HG03108 (cell line): Measurements from ENCODE around the gene MORN5.

Source experiments
- ATAC-seq: cut with Tn5 transposase; IDR thresholded peaks from one replicate; pipeline ENCODE4 v1.9.1; 2021; ENCODE audit warnings: moderate library complexity; ENCODE audit not compliant: unreplicated experiment

Gene MORN5

DNA sequence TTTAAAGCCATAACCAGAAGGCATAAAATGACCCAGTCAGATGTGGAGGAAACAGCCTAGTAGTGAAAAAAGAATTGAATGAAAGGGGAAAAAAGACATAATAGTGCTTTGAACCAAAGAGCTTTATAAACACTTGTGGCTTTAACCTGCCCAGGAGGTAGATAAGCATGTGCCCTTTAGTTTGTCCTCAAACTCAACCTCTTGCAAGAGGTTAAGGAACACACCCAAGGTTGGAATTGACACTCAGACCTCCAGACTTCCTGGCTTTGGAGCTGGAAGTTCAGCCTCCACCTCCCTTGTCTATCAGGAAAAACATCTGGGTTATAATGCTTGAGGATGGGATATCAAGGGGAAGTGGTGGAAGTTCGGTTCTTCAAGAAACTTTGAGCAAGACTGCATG, 16.4 kb upstream of the MORN5 start:
- no peak for ATAC-seq

DNA sequence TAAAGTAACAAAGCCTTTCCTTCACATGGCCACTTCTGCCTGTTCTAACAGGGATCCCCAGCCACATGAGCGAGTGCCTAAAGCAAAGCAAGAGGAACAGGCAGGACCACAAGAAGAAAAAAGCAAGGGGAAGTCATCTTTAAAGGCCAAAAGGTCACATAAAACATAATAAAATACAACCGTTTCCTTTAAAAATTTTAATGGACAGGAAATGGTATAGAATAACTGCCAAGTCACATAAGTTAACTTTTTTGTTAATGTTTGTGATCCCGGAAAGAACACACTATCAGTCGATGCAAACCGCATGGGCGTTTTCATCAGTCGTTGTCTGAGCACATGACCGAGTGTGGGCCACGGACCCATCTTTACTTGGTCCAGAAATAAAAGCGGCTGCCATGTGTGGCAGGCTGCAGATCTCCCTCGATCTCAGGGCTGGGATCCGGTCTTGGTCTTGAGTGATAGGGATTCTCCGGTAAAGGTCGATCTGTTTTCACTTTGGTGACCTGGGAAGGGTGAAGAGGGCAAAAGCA, 15.8 kb upstream of the MORN5 start:
- no peak for ATAC-seq

DNA sequence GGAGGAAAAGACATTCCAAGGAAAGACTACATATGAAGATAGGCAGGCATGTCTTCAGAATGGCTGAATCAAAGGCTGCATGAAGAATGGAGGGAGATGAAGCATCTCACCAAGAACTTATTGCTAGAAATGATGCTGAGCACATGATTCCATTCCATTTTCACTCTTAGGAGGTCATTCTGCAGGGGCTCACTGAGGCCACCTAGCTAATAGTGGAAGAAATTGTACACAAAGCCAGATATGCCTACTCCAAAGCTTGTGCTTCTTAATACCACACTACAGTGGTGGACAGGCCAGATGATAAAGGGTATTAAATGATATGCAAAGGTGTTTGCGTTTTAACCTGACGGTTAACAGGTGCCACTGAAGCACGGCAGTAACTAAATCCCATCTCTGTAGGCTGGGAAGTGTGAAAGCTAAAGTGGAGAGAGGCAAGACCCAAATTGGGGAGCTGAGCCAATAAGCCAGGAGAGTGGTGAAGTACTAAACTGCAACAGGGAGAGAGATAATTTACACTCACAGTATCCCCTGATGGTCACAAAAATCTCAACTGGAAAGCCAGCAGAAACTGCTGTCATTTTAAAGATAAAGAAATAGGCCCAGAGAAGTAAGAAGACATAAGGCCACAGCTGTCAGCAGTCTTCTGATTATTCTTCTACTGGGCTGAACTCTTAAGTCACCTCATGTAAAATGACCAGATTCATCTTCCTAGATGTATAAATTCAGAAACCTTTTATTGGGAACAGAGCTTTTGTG, 14.7 kb upstream of the MORN5 start:
- no peak for ATAC-seq

DNA sequence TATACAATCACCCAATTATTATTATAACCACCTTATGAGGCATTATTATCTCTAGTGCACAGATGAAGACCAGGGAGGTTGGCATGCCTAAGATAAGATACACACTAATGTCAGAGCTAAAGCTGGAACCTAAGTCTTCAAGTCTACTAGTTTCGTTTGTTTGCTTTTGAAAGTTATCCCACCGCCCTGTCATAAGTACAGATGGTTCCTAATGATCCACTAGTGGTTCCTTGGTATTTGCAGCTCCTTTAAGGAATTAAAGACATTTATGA, 14.2 kb upstream of the MORN5 start:
- no peak for ATAC-seq

DNA sequence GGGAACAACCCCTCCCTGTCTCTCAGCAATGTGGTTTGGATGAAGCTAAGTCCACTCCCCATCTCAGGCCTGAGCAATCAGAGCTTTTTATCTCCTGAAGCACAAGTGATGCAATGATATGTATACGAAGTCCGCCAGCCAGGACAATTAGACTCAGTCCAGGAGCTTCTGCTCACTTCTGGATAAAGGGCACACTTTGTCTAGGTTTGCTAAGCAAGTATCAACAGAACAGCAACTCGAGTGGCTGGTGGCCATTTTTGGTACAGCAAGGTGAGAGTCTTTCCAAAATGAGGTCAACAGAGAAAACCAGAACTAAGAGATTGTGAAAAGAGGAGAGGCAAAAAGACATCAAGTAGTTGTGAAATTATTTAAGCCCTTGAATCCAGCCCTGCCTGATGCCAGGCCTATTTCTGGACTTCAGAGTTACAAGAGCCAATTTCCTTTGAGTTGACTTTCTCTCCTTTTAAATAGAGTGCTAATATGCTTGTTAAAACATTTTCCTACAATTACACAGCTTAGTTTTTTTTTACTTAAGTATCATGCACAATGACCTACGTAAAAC, 8.4 kb upstream of the MORN5 start:
- no peak for ATAC-seq

GRCh38 chr9:122155796-122156195, 3.9 kb upstream of the MORN5 start:
- no peak for ATAC-seq

DNA sequence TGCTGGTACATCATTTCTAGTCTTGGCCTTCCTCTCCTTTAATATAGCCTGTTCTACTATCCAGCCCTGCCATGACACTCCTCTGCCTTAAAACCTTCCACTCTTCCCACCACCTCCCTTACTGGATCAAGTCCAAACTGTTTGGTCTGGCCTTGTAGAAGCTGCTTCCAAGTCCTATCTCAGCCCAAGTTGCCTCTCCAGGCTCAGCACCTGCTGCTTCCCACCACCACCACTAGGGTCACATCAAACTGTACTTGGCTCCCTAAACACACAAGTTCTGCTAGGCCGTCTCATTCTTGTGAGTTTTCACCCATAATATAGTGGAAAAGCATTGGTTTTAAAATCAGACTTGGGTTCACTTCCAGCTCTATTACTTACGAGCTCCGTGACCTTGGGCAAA, 1.5 kb upstream of the MORN5 start:
- no peak for ATAC-seq

- no peak for ATAC-seq
These were observed 178 bp downstream of the MORN5 start for GRCh38 chr9:122159925-122160246.

DNA sequence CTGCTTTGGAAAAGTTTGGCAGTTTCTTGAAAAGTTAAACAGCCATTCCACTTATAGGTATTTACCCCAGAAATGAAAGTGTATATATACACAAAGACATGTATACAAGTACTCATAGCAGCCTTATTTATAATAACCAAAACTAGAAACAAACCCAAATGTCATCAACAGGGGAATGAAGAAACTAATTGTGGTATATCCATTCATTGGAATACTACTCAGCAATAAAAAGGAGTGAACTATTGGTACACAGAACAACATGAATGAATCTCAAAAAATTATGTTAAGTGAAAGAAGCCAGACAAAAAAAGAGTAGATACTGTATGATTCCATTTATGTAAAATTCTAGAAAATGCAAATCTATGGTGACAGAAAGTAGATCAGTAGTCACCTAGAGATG, 2.7 kb downstream of the MORN5 start:
- ATAC-seq = no peak

- ATAC-seq = no peak
These were observed 4.6 kb downstream of the MORN5 start for GRCh38 chr9:122164286-122164685.

GRCh38 chr9:122168356-122168755, 8.6 kb downstream of the MORN5 start:
- no peak for ATAC-seq

DNA sequence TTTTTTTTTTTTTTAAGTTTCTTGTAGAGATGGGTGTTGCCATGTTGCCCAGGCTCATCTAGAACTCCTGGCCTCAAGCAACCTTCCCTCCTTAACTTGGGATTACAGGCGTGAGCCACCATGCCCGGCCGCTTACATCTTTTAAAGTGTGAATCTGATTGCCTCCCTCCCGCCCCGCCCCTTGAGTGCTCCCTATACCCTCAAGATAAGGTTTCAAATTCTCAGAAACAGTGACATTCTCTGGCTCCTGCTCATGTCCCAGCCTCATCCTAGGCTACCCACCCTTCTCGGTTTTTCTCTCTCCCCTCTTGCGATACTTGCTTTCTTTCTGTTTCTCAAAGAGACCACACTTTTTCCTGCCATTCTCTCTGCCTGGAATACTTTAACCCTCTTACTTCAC, 12.4 kb downstream of the MORN5 start:
- no peak for ATAC-seq

DNA sequence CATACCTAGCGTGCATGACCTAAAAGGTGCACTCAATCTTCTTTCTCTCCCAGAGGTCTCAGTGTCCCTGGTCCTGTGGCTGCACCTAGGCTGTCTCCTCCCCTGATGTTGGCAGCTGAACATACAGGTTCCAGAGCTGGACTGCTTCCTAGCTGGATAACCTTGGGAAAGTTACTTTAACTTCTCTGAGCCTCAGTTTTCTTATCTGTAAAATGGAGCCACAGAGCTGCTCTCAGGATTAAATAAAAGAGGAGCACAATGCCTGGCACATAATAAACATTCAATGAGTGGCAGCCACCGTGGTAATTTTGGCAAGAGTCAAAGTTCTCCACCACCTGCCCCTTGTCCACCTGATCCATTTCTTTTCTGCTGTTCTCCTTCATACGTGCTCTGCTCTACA, 14.0 kb downstream of the MORN5 start:
- no peak for ATAC-seq

GRCh38 chr9:122176916-122177315, 17.2 kb downstream of the MORN5 start:
- no peak for ATAC-seq

DNA sequence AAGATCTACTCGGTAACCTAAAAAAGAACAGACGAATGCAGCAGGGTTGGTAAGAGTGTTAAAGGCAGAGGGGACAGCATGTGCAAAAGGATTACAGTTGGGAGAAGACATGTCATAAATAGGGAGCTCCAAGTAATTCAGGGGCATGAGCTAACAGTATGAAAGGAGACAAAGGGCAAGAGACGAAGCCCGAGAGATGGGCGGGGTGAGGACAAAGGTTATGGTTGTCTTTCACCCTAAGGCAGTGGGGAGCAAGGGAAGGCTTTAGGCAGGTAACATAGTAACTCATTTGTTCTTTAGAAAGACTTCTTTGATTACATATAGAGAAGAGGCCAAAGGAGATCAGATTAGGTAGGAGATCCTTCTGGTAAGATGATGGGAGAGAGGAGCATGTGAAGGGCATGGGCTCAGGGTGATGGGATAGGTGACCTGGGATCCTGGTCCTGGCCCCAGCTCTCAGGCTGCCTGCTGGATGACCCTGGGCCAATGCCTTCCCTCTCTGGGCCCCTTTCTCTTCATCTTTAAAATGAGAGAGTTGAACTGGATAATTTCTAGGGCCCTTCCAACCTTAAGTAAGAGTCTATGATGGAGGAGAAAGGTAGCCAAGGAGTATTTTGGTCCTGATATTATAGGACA, 19.5 kb downstream of the MORN5 start:
- ATAC-seq = no peak

- no peak for ATAC-seq
These were observed 20.0 kb downstream of the MORN5 start for GRCh38 chr9:122179690-122180074.

- ATAC-seq = no peak
These were observed 20.9 kb downstream of the MORN5 start for GRCh38 chr9:122180633-122181032.

DNA sequence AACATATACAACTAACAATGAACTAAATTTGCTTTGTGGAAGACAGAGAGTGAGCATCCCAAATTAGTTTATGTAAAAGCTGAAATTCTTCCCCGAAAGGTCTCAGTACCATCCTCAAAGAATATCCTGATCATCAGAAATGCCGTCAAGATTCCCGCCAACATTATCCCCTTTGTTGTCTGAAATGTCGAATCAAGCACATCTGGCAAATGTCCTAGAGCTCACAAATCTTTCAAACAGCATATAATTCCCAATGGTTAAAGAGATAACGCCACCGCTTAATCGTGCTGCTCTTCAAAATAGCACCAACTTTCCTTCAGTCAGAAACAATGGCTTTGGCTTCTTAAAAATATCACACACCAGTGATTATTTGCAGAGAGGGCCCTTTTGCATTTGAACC, 23.8 kb downstream of the MORN5 start:
- ATAC-seq = no peak

GRCh38 chr9:122184551-122184950, 24.8 kb downstream of the MORN5 start:
- no peak for ATAC-seq

DNA sequence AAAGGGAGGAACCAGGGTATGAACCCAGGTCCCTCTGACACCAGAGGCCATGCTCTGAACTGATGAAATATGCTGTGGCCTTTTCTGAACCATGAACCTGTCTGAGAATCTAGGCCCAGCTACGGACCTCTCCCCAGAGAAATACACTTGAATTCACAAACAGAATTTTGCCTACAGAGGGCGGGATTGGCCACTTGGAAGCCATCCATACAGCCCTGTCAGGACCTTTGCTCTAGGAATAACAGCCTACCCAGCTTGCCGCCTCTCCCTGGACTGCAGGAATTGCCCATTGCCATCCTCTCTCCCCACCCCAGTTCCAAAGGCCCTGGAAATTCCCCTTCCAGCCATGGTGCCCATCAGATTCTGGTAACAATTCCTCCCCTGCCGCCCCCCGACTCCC, 26.6 kb downstream of the MORN5 start:
- no peak for ATAC-seq

DNA sequence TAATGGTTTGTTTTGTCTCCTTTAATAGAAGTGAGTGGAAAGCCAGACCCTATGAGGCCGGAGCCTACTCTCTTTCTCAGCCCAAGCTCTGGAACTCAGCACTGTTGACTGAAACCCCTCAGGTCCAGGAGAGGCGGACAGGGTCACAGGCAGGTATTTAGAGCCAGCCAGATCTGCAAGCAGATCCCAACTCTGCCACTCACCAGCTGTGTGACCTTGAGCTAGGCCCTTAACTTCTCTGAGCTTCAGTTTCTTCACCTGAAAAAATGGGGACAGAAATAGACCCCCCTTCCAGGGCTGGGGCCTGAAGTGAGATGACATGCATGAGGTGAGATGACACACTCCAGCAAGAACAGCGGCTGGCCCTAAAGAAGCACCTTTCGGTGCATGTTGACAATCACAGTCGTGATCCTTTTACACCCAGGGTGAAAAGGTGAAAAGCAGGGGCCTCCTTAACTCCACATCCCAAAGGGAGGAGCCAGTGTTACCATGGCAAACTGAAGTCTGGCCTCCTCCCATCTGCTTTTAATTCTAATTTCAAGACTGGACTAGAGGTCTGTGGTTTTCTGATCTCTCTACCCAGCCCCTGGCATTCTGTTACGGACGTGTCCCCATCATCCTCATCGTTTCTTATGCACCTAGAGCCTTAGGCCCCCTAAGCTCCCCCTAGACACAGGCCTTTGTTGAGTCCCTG, 27.2 kb downstream of the MORN5 start:
- no peak for ATAC-seq

DNA sequence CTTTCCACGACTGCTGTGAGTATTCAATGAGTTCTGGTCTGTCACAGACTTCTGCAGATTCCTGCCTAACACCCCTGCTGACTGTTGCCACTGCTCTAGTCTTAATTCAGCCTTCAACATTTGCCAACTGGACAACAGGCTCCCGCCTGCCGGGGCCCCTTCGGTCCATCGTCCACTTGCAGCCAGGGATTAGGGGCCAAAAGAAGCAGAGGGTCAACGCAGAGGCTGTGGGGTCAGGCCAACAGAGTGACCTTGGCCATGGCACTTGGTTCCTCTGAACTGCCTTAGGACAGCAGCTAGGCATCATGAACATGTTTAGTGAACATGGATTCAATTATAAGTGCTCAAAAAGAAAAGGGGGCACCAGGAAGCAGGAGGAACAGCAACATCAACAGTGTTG, 28.7 kb downstream of the MORN5 start:
- no peak for ATAC-seq
